Measurements from ENCODE around the gene ZMYND12.

DNA sequence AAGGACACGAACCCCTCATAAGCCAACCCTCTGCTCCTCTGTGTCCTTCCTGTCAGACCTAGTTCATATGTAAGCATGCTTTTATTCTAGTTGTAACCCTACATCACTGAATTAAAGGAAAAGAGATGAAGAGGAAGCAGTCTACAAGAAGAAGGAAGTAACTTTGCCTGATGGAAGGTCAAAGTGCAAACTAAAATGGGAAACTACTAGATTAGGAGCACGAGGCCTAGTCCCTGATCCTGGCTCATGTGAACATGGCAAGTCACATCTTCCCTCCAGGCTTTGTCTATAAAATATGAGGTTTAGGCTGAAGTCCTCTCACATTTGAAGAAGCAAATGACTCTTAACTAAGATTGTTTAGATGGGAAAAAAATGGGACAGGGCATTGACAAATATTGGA lies 13.2 kb downstream of the ZMYND12 start:
- no peak for TF ChIP-seq CTCF (IDR thresholded peaks at IDR 0.05; ENCODE audit: insufficient read depth, low read length, poor library complexity, severe bottlenecking)
- no peak for TF ChIP-seq EZH2phosphoT487 (conservative IDR thresholded peaks at IDR 0.05; ENCODE audit: low read length)

Measured in SU-DHL-6 (cell line).